Measurements from ENCODE around the gene ANAPC10. TPM values are rescaled to one million over a fixed set of nuclear protein-coding genes. Genes with fewer than 3 reads are reported as not detected.

The ANAPC10 gene
- polyA plus RNA-seq, 2 of the 4 experiments (the other 2 are of a cell fraction): 16.4 to 33.8 TPM

GRCh38 chr4:145107126-145107525 lies 9.1 kb upstream of the ANAPC10 start:
- TF ChIP-seq RNF2 (IDR thresholded peaks at IDR 0.05; ENCODE audit: borderline replicate concordance, low read depth): no peak
- TF ChIP-seq CBX2 (IDR thresholded peaks at IDR 0.05; ENCODE audit: borderline replicate concordance, low read depth): no peak
- no peak for TF ChIP-seq FOSB (CRISPR knock-in tag; IDR thresholded peaks at IDR 0.05)
- no peak for TF ChIP-seq JUNB (IDR thresholded peaks at IDR 0.05)
- no peak for TF ChIP-seq MAZ (IDR thresholded peaks at IDR 0.05; ENCODE audit: borderline replicate concordance, low read depth, low read length)
- TF ChIP-seq CHD4 (IDR thresholded peaks at IDR 0.05; ENCODE audit: borderline replicate concordance): no peak
- TF ChIP-seq, protein P1, sequence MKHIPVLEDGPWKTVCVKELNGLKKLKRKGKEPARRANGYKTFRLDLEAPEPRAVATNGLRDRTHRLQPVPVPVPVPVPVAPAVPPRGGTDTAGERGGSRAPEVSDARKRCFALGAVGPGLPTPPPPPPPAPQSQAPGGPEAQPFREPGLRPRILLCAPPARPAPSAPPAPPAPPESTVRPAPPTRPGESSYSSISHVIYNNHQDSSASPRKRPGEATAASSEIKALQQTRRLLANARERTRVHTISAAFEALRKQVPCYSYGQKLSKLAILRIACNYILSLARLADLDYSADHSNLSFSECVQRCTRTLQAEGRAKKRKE (CRISPR knock-in tag; IDR thresholded peaks at IDR 0.05; ENCODE audit: low read depth): no peak
- TF ChIP-seq CHD2 (IDR thresholded peaks at IDR 0.05; ENCODE audit: low read length, partially characterized antibody): no peak
- no peak for TF ChIP-seq ZSCAN20 (CRISPR knock-in tag; IDR thresholded peaks at IDR 0.05)
- TF ChIP-seq EHMT2 (IDR thresholded peaks at IDR 0.05; ENCODE audit: low read depth): no peak
- no peak for TF ChIP-seq NFE2L2 (conservative IDR thresholded peaks at IDR 0.05; ENCODE audit: low read length)
- TF ChIP-seq HOXB13 (CRISPR knock-in tag; IDR thresholded peaks at IDR 0.05; ENCODE audit: low read depth): no peak
- no peak for TF ChIP-seq POLR2AphosphoS2 (conservative IDR thresholded peaks at IDR 0.05; ENCODE audit: low read length)
- no peak for TF ChIP-seq E2F6 (IDR thresholded peaks at IDR 0.05; ENCODE audit: borderline replicate concordance, low read depth)
- FAIRE-seq: no peak
- H3K27ac ChIP-seq: no peak overlapping the region
- no peak for ATAC-seq
- 83% methylated on average over 2 of the region's 2 CpGs for WGBS (ENCODE audit: missing lambda C conversion rate)
- no peaks in the 10 kb centered on the region; the same call in 2 of the 3 replicates for H3K4me1 ChIP-seq
- ChIA-PET POLR2A (no interaction called here), CTCF (no interaction called here)
- no peaks in the 10 kb centered on the region for H3K9me3 ChIP-seq
- no peak overlapping the region for H3K4me3 ChIP-seq
- no peak overlapping the region for H3K4me2 ChIP-seq
- no peak for DNase-seq (ENCODE audit: low read depth in 1 of 2, low spot score in 1 of 2)

DNA sequence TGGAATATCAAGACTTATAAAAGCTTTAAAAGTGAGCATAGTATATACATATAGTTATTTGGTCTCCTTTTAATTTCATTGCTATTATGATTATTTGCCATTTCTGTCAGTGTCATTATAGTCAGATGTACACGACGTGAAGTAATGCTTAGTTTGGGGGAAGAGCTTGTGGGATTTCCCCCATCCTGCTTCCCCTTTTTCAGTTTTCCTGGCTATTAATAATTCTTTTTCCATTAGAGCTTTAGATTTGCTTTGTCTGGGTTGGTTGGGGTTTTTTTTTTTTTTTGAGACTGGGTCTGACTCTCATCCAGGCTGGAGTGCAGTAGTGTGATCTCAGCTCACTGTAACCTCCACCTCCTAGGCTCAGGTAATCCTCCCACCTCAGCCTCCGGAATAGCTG lies 5.5 kb upstream of the ANAPC10 start:
- DNase-seq (ENCODE audit: low read depth in 1 of 2, low spot score in 1 of 2) (no peak), FAIRE-seq (no peak), ATAC-seq (no peak)
- POLR2A ChIA-PET: no interaction called here
- TF ChIP-seq, protein P2, sequence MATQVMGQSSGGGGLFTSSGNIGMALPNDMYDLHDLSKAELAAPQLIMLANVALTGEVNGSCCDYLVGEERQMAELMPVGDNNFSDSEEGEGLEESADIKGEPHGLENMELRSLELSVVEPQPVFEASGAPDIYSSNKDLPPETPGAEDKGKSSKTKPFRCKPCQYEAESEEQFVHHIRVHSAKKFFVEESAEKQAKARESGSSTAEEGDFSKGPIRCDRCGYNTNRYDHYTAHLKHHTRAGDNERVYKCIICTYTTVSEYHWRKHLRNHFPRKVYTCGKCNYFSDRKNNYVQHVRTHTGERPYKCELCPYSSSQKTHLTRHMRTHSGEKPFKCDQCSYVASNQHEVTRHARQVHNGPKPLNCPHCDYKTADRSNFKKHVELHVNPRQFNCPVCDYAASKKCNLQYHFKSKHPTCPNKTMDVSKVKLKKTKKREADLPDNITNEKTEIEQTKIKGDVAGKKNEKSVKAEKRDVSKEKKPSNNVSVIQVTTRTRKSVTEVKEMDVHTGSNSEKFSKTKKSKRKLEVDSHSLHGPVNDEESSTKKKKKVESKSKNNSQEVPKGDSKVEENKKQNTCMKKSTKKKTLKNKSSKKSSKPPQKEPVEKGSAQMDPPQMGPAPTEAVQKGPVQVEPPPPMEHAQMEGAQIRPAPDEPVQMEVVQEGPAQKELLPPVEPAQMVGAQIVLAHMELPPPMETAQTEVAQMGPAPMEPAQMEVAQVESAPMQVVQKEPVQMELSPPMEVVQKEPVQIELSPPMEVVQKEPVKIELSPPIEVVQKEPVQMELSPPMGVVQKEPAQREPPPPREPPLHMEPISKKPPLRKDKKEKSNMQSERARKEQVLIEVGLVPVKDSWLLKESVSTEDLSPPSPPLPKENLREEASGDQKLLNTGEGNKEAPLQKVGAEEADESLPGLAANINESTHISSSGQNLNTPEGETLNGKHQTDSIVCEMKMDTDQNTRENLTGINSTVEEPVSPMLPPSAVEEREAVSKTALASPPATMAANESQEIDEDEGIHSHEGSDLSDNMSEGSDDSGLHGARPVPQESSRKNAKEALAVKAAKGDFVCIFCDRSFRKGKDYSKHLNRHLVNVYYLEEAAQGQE (IDR thresholded peaks at IDR 0.05): no peak
- no peak for TF ChIP-seq FOSB (CRISPR knock-in tag; IDR thresholded peaks at IDR 0.05)
- TF ChIP-seq MAZ (IDR thresholded peaks at IDR 0.05; ENCODE audit: borderline replicate concordance, low read depth, low read length): no peak
- no peak for TF ChIP-seq MAX (IDR thresholded peaks at IDR 0.05)
- no peak for TF ChIP-seq PHF8 (IDR thresholded peaks at IDR 0.05; ENCODE audit: borderline replicate concordance, low read depth)
- no peak for TF ChIP-seq NFE2L2 (conservative IDR thresholded peaks at IDR 0.05; ENCODE audit: low read length)
- no peak for TF ChIP-seq GATA3 (IDR thresholded peaks at IDR 0.05; ENCODE audit: borderline replicate concordance)
- no peak for TF ChIP-seq NPAS2 (CRISPR knock-in tag; IDR thresholded peaks at IDR 0.05; ENCODE audit: borderline replicate concordance)
- TF ChIP-seq, protein P3, sequence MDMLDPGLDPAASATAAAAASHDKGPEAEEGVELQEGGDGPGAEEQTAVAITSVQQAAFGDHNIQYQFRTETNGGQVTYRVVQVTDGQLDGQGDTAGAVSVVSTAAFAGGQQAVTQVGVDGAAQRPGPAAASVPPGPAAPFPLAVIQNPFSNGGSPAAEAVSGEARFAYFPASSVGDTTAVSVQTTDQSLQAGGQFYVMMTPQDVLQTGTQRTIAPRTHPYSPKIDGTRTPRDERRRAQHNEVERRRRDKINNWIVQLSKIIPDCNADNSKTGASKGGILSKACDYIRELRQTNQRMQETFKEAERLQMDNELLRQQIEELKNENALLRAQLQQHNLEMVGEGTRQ (IDR thresholded peaks at IDR 0.05): no peak
- TF ChIP-seq FOSL2 (IDR thresholded peaks at IDR 0.05): no peak
- TF ChIP-seq FOSL2 (CRISPR knock-in tag; IDR thresholded peaks at IDR 0.05): no peak
- no peak for TF ChIP-seq CEBPB (IDR thresholded peaks at IDR 0.05)
- Histone ChIP-seq H3K4me2 (no peak overlapping the region), H3K4me1 (peaks cover 18% of the 10 kb centered on the region; the same call in 1 of the 3 replicates), H3K4me3 (no peak overlapping the region), H3K9me3 (no peaks in the 10 kb centered on the region), H3K27ac (no peak overlapping the region)
- CTCF ChIA-PET: no interaction called here
- WGBS (ENCODE audit: missing lambda C conversion rate): 92% methylated on average over 3 of the region's 3 CpGs
